Heart right ventricle (tissue), 16 donors: ENCODE measurements around the gene FHL3. TPM values are rescaled to one million over a fixed set of nuclear protein-coding genes. Genes with fewer than 3 reads are reported as not detected.
A peak's percentile ranks its signal among the peaks of the same experiment; 100 is the strongest.

ENCODE experiments used
- ATAC-seq, 8 donors: fragments of 200-7000 bp; cut with Tn5 transposase; one replicate each; pipeline ENCODE4 v1.9.1; 2020; ENCODE audit warnings: mild to moderate bottlenecking in 8 of 8, moderate library complexity in 8 of 8, moderate number of reproducible peaks in 1 of 8
- DNase-seq, 2 donors: peaks; one replicate each; pipeline ENCODE4 v3.0.0-alpha.2; 2020
- H3K27ac ChIP-seq, 10 donors: fragments of 200-600 bp; sonication (generic) in 2 of 10; one replicate each; pipeline versions ENCODE4 v1.5.0 to v1.8.0; 2020 to 2022; ENCODE audit warnings: mild to moderate bottlenecking in 3 of 10
- H3K27me3 ChIP-seq, 7 donors: fragments of 200-600 bp; one replicate each; pipeline ENCODE4 v1.8.0; 2021 to 2022; ENCODE audit warnings: mild to moderate bottlenecking in 2 of 7
- H3K36me3 ChIP-seq, 9 donors: fragments of 200-600 bp; sonication (generic) in 1 of 9; one replicate each; pipeline versions ENCODE4 v1.5.0 to v1.8.0; 2020 to 2022; ENCODE audit warnings: mild to moderate bottlenecking in 2 of 9
- H3K4me1 ChIP-seq, 9 donors: fragments of 200-600 bp; sonication (generic) in 1 of 9; one replicate each; pipeline versions ENCODE4 v1.5.0 to v1.8.0; 2020 to 2022; ENCODE audit warnings: mild to moderate bottlenecking in 4 of 9
- H3K4me3 ChIP-seq, 10 donors: fragments of 200-600 bp; sonication (generic) in 2 of 10; one replicate each; pipeline versions ENCODE4 v1.5.0 to v1.8.0; 2020 to 2022; ENCODE audit warnings: mild to moderate bottlenecking in 7 of 10, moderate library complexity in 2 of 10
- H3K9me3 ChIP-seq, 11 donors: fragments of 200-600 bp in 10 of 11; sonication (generic) in 2 of 11; one replicate each; pipeline versions ENCODE4 v1.5.0 to v1.8.0; 2013 to 2022; ENCODE audit warnings: mild to moderate bottlenecking in 2 of 11, control low read depth in 1 of 11, moderate library complexity in 1 of 11
- WGBS, 2 donors: extraction: QIAGEN DNeasy Blood & Tissue Kit; methylation state at CpG; one replicate each; pipeline ENCODE4 v1.1.7; 2013; ENCODE audit warnings: inconsistent platforms in 1 of 2; 5-methylcytosine and 5-hydroxymethylcytosine counted together
- intact Hi-C, 10 donors: fragments of 100-400 bp; cut with DNase I; formaldehyde crosslinking; loops; one replicate each; pipeline versions ENCODE4 v1.11.1 to v1.14.2; 2022
- polyA plus RNA-seq, 2 donors: library from polyadenylated mRNA; stranded (reverse); fragments of 200-250 nt; gene quantifications; one replicate each; pipeline ENCODE4 v1.2.3, GENCODE V29; 2013
- total RNA-seq, 10 donors: library from RNA; stranded (reverse); fragmentation: NEBNext Ultra II Directional in 3 of 10; extraction: Animal tissue kit (Norgen Biotek cat#: 25700) in 3 of 10; gene quantifications; one replicate each; pipeline versions ENCODE4 v1.2.1 to v1.2.4, GENCODE V29; 2021 to 2023
- TF ChIP-seq, protein P1 (sequence below), 9 donors: fragments of 200-600 bp; sonication (generic) in 2 of 9; IDR thresholded peaks; one replicate each; pipeline versions ENCODE4 v1.5.0 to v1.8.0; 2021 to 2022; ENCODE audit warnings: antibody characterized with exemption in 9 of 9, mild to moderate bottlenecking in 5 of 9, moderate library complexity in 1 of 9
- donor health status: Arrhythmogenic right ventricular cardiomyopathy.
- donor health status: ischemic (EF 13 %, LVEDD 7.1; RV severe dilation, severe dysfunction).
- donor health status: healthy with polysubstance abuse.
- donor health status: DM: no; HTN: yes; CAD: no.
- donor health status: DM: no; HTN: no; CAD: no.
- donor health status: ischemic (EF 25% LVEDD 6.9; RV normal size, moderate dysfunction).
- donor health status: ischemic (EF 25% LVEDD 5.7; RV mildly dilated, moderate dysfunction).
- donor health status: healthy.
- donor health status: DM: yes; HTN: yes; CAD: no.
- donor health status: Ischemic cardiomyopathy.
- donor health status: ischemic (EF 35%, LVEDD 5.7; RV mildly dilated, moderate dysfunction).
- donor health status: nonischemic (EF 11% LVEDD 7.7; RV severe dilation, severe dysfunction).
- donor health status: DM: yes; HTN: yes; CAD: no.
- donor health status: PGD.
- donor health status: ischemic (EF 29% LVEDD 5.4; RV normal size, mild dysfunction).
- donor health status: nonischemic (EF 23%, LVEDD 6.1; RV moderate dilation, normal function).

FHL3 gene
- total and polyA plus RNA-seq, 12 donors, result 5.8 to 23.8 (median 9.1) TPM

DNA sequence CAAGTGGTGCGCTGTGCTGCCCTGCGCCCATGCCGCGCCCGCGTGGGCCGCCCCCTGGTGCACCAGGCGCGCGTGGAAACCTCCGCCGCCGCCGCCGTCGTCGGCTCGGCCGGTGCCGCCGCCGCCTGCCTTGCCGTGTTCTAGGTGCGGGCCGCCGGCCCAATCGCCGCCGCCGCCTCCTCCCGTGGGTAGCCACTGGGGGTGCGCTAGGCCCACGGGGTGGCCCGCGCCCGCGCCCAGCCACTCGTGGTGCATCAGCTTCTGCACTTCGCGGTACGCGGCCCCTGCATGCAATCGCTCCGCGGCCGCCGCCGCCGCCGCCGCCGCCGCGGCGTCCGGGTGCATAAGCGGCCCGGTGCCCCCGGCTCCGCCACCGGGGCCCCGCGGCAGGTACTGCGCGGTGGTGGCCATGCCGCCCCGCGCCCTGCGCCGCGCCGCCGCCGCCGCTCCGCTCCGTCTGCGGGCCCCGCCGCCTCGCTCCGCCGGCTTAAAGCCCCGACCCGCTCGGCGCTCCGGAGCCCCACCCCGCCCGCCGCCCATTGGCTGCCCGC is 41.1 kb upstream of the FHL3 start, which contains the start of gene POU3F1:
Gene POU3F1 (minus strand): TSS at position 461 of the 551 bp plus-strand sequence. CDS start 50 bp downstream, at position 411.
- Histone ChIP-seq H3K4me1 (peaks cover 9 to 26% (median 23%) of the 10 kb centered on the region in 9 donors), H3K27ac (peak within 1 kb of the TSS in 5 of 10 donors; percentile 4 to 51 (median 35)), H3K9me3 (no peaks in the 10 kb centered on the region), H3K27me3 (peaks cover 33 to 73% (median 59%) of the 10 kb centered on the region in 7 donors), H3K4me3 (peak within 1 kb of the TSS; percentile 53 to 82 (median 66)), H3K36me3 (no peaks in the 10 kb centered on the region)
- ATAC-seq (no peak), DNase-seq (peak in 1 of 2 donors; percentile 28)
- intact Hi-C loops, result loop anchor here in 5 of 10 donors (5.0 to 10.0 kb wide), 5 partner anchors 91 to 1264 kb away; no protein-coding TSS in a partner anchor
- TF ChIP-seq, protein P1, sequence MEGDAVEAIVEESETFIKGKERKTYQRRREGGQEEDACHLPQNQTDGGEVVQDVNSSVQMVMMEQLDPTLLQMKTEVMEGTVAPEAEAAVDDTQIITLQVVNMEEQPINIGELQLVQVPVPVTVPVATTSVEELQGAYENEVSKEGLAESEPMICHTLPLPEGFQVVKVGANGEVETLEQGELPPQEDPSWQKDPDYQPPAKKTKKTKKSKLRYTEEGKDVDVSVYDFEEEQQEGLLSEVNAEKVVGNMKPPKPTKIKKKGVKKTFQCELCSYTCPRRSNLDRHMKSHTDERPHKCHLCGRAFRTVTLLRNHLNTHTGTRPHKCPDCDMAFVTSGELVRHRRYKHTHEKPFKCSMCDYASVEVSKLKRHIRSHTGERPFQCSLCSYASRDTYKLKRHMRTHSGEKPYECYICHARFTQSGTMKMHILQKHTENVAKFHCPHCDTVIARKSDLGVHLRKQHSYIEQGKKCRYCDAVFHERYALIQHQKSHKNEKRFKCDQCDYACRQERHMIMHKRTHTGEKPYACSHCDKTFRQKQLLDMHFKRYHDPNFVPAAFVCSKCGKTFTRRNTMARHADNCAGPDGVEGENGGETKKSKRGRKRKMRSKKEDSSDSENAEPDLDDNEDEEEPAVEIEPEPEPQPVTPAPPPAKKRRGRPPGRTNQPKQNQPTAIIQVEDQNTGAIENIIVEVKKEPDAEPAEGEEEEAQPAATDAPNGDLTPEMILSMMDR (IDR thresholded peaks at IDR 0.05), result no peak
- WGBS, 2 donors, result 0 to 1% methylated on average over 50 to 92 of the region's 92 CpGs

DNA sequence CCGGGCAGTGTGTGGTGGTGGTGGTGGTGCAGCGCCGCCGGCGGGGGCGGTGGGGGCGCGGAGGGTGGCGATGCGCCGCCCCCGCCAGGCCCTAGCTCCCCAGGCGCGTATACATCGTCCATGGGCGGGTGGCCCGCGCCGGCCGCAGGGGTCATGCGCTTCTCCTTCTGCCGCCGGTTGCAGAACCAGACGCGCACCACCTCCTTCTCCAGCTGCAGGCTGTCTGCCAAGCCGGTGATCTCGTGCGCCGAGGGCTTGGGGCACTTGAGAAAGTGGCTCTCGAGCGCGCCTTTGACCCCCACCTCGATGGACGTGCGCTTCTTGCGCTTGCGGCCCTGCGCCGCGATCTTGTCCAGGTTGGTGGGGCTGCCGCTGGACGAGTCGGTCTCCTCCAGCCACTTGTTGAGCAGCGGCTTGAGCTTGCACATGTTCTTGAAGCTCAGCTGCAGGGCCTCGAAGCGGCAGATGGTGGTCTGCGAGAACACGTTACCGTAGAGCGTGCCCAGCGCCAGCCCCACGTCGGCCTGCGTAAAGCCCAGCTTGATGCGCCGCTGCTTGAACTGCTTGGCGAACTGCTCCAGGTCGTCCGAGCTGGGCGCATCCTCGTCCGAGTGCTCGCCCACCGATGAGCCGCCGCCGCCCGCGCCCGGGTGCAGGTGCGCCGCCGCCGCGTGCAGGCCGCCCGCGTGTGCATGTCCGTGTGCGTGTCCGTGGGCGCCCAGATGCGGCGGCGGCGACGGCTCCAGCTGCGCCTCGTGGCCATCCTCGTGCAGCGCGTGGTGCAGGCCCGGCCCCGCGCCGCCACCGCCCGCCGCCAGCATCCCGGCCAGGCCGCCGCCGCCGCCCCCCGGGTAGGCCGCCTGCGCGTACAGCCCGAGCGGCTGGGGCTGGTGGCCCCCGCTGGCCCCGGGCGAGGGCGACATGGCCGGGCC is 40.4 kb upstream of the FHL3 start:
- H3K27ac ChIP-seq, result no peak overlapping the region
- DNase-seq, result peak in 1 of 2 donors; percentile 31
- peaks cover 33 to 80% (median 66%) of the 10 kb centered on the region in 7 donors for H3K27me3 ChIP-seq
- H3K4me1 ChIP-seq, result peaks cover 9 to 26% (median 23%) of the 10 kb centered on the region in 9 donors
- TF ChIP-seq, protein P1 (IDR thresholded peaks at IDR 0.05), result no peak
- WGBS, 2 donors, result 2% methylated on average over 97 to 114 of the region's 115 CpGs
- H3K36me3 ChIP-seq, result no peaks in the 10 kb centered on the region
- H3K9me3 ChIP-seq, result no peaks in the 10 kb centered on the region
- intact Hi-C loops, result loop anchor here in 5 of 10 donors (5.0 to 10.0 kb wide), 5 partner anchors 92 to 1263 kb away; no protein-coding TSS in a partner anchor
- no peak for ATAC-seq
- H3K4me3 ChIP-seq, result peak overlapping the region in 8 of 10 donors; percentile 21 to 75 (median 30)

DNA sequence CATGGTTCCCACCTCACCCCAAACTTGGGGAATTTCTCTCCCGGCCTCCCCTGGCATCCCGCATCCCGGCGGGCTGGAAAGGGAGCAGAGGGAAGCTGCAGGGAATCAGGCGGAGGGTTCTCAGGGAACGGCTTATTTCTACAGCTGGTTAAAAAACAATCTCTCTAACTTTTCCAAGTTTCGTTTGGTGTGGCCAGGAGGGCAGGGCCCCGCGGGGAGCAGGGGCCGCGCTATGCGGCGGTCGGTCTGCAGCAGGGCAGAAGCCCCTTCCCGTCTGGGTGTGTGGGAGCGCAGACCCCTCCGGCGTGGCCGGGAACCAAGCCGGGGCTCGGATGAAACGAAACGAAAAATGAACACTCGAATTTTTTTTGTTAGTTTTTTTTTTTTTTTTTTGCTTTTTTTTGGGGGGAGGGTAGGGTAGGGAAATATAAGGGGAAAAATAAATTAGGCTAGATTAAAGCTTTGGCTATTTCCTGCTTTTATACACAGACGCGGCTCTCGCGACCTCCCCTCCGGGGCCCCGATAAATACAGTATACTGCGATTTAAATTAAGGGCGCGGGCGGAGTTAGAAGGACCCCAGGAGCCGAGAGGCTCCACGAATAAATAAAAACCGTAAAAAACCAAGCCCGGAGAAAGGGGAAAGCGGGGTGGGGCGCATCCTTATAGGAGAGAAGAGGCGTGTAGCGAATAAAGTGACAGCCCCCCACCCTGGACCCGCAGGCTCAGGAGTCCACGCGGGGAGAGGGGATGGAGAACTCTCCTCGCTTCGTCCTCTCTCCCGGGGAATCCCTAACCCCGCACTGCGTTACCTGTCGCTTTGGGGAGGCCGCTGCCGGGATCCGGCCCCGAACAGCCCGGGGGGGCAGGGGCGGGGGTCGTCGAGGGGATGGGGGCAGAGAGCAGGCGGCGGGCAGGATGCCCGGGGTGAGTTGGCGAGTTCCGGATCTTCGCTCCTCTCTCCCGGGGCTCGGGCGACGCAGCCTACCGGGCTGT is 39.2 kb upstream of the FHL3 start:
- ATAC-seq (no peak), DNase-seq (no peak)
- H3K27me3 ChIP-seq, result peaks cover 33 to 82% (median 75%) of the 10 kb centered on the region in 7 donors
- no peaks in the 10 kb centered on the region for H3K36me3 ChIP-seq
- 5 to 6% methylated on average over 69 to 70 of the region's 70 CpGs for WGBS, 2 donors
- intact Hi-C loops, result loop anchor here in 6 of 10 donors (5.0 to 10.0 kb wide), 6 partner anchors 93 to 1262 kb away; no protein-coding TSS in a partner anchor
- peaks cover 9 to 26% (median 23%) of the 10 kb centered on the region in 9 donors for H3K4me1 ChIP-seq
- H3K27ac ChIP-seq, result no peak overlapping the region
- peak overlapping the region in 5 of 10 donors; percentile 5 to 37 (median 20) for H3K4me3 ChIP-seq
- H3K9me3 ChIP-seq, result no peaks in the 10 kb centered on the region
- TF ChIP-seq, protein P1 (IDR thresholded peaks at IDR 0.05), result no peak
